MM.1S (cell line): ENCODE results near the gene CNKSR3.

ENCODE experiments used
- DNase-seq: peaks from one replicate; pipeline ENCODE4 v3.0.0-alpha.2; 2015
- H2AFZ ChIP-seq: fragments of 300-600 bp; sonication (generic); 2 replicates; pipeline ENCODE4 v1.6.0; 2016; ENCODE audit warnings: antibody characterized with exemption, low read length
- H3F3A ChIP-seq: fragments of 300-600 bp; sonication (generic); 2 replicates; pipeline ENCODE4 v1.6.1; 2016; ENCODE audit warnings: mild to moderate bottlenecking, antibody characterized with exemption, low read length, moderate library complexity, mixed read lengths; ENCODE audit not compliant: insufficient read depth
- H3K27ac ChIP-seq: fragments of 300-600 bp; sonication (generic); 2 replicates; pipeline ENCODE4 v1.5.1; 2016; ENCODE audit warnings: mild to moderate bottlenecking, low read length
- H3K27me3 ChIP-seq: fragments of 300-600 bp; sonication (generic); replicated peaks from 2 replicates; pipeline ENCODE4 v1.6.0; 2016; ENCODE audit warnings: low read length; ENCODE audit not compliant: insufficient read depth
- H3K36me3 ChIP-seq: fragments of 300-600 bp; sonication (generic); replicated peaks from 2 replicates; pipeline ENCODE4 v1.6.1; 2016; ENCODE audit warnings: mild to moderate bottlenecking, low read length, mixed read lengths; ENCODE audit not compliant: insufficient read depth
- H3K4me1 ChIP-seq: fragments of 300-600 bp; sonication (generic); 2 replicates; pipeline ENCODE4 v1.6.1; 2016; ENCODE audit warnings: low read length, mixed read lengths
- H3K4me2 ChIP-seq: fragments of 300-600 bp; sonication (generic); 2 replicates; pipeline ENCODE4 v1.6.0; 2016; ENCODE audit warnings: low read depth, low read length
- H3K4me3 ChIP-seq: fragments of 300-600 bp; sonication (generic); 2 replicates; pipeline ENCODE4 v1.5.1; 2016; ENCODE audit warnings: low read length, mixed read lengths
- H3K79me2 ChIP-seq: fragments of 300-600 bp; sonication (generic); 2 replicates; pipeline ENCODE4 v1.6.1; 2016; ENCODE audit warnings: mixed run types, low read length, mixed read lengths
- H3K9ac ChIP-seq: fragments of 300-600 bp; sonication (generic); 2 replicates; pipeline ENCODE4 v1.6.1; 2016; ENCODE audit warnings: low read length, mixed read lengths
- H3K9me2 ChIP-seq: fragments of 300-600 bp; sonication (generic); replicated peaks from 2 replicates; pipeline ENCODE4 v1.6.1; 2016; ENCODE audit warnings: mild to moderate bottlenecking, low read length, mixed read lengths; ENCODE audit not compliant: insufficient read depth
- H3K9me3 ChIP-seq: fragments of 300-600 bp; sonication (generic); replicated peaks from 2 replicates; pipeline ENCODE4 v1.6.1; 2016; ENCODE audit warnings: mild to moderate bottlenecking, low read length, mixed read lengths; ENCODE audit not compliant: insufficient read depth
- H4K20me1 ChIP-seq: fragments of 300-600 bp; sonication (generic); 2 replicates; pipeline ENCODE4 v1.6.1; 2016; ENCODE audit warnings: mild to moderate bottlenecking, low read length, moderate library complexity, mixed read lengths; ENCODE audit not compliant: insufficient read depth
- EZH2 ChIP-seq: fragments of 300-600 bp; sonication (generic); optimal IDR thresholded peaks from 2 replicates; pipeline ENCODE3; 2017; ENCODE audit warnings: low read depth, mild to moderate bottlenecking, antibody characterized with exemption, low read length, mixed read lengths
- EZH2phosphoT487 ChIP-seq: fragments of 300-600 bp; sonication (generic); IDR thresholded peaks from 2 replicates; pipeline ENCODE4 v1.6.1; 2018; ENCODE audit warnings: antibody characterized with exemption, low read length
- TF ChIP-seq, protein P1 (sequence below): fragments of 300-600 bp; sonication (generic); IDR thresholded peaks from 2 replicates; pipeline ENCODE4 v1.5.1; 2016; ENCODE audit warnings: antibody characterized with exemption, low read length, mixed read lengths

The CNKSR3 gene

DNA sequence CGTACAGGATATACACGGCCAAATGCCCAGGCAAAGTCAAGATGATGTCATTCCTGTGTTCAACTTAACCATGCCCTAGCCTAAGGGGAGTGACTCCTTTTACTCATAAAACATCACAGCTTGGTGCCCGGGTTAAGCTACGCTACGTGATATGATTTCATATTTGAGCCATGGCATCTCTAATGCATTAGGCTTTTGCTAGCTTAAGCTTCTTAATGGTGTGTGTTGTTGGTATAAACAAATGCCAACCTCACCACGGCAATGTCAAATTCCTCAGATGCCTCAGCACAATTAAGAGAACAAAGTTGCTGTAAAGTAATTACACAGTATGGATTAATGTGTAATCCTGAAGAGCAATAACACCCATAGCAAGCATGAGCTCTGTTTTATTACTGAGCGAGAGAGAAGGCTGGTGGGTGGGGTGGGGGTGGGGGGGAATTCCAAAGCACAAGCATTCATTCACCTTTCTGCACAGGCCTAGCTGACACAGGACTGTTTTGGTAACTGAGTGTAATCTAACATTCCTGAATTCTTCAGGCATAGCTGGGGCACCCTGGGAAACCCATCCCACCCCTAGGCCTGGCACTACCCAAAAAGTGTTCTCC is 44.7 kb upstream of the CNKSR3 start:
- H3K4me2 ChIP-seq, result no peak overlapping the region
- no peak for DNase-seq
- TF ChIP-seq EZH2phosphoT487 (no peak), EZH2 (no peak)
- TF ChIP-seq, protein P1, sequence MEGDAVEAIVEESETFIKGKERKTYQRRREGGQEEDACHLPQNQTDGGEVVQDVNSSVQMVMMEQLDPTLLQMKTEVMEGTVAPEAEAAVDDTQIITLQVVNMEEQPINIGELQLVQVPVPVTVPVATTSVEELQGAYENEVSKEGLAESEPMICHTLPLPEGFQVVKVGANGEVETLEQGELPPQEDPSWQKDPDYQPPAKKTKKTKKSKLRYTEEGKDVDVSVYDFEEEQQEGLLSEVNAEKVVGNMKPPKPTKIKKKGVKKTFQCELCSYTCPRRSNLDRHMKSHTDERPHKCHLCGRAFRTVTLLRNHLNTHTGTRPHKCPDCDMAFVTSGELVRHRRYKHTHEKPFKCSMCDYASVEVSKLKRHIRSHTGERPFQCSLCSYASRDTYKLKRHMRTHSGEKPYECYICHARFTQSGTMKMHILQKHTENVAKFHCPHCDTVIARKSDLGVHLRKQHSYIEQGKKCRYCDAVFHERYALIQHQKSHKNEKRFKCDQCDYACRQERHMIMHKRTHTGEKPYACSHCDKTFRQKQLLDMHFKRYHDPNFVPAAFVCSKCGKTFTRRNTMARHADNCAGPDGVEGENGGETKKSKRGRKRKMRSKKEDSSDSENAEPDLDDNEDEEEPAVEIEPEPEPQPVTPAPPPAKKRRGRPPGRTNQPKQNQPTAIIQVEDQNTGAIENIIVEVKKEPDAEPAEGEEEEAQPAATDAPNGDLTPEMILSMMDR, result no peak

DNA sequence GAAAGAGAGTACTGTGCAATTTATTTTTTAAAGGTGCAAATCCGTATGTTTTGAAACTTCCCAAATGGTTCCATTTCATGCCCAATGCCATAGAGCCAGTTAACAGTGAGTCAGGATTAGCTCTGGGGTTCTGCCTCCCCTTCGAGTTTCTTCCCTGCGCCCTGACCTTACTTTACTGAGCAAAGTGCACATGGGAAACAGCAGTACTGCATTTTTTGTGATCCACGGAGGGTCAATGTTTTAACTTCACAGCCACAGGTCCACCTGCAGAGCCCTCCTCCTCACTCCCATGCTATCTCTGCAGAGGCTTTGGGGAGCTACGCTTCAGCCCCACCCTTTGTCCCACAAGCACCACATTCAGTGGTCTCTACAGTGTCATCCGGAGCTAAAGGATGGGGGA is 44.0 kb upstream of the CNKSR3 start:
- H3K27ac ChIP-seq, result no peak overlapping the region

More for the DNA sequence above, 44.7 kb upstream of the CNKSR3 start:
- no peaks in the 10 kb centered on the region for H3K9me2 ChIP-seq
- H3K4me1 ChIP-seq, result no peaks in the 10 kb centered on the region
- H2AFZ ChIP-seq, result no peak overlapping the region
- H3K27ac ChIP-seq, result no peak overlapping the region
- no peaks in the 10 kb centered on the region for H3K27me3 ChIP-seq
- H3K9ac ChIP-seq, result no peak overlapping the region
- no peaks in the 10 kb centered on the region for H3K79me2 ChIP-seq
- no peaks in the 10 kb centered on the region for H4K20me1 ChIP-seq
- no peak overlapping the region for H3K4me3 ChIP-seq
- no peaks in the 10 kb centered on the region for H3K9me3 ChIP-seq
- H3F3A ChIP-seq, result no peaks in the 10 kb centered on the region
- no peaks in the 10 kb centered on the region for H3K36me3 ChIP-seq

GRCh38 chr6:154550779-154551178 is 40.3 kb upstream of the CNKSR3 start:
- Histone ChIP-seq H3K79me2 (no peaks in the 10 kb centered on the region), H3K4me2 (no peak overlapping the region), H3K9ac (no peak overlapping the region), H3K4me3 (no peak overlapping the region), H3K27ac (no peak overlapping the region), H3F3A (no peaks in the 10 kb centered on the region), H3K36me3 (no peaks in the 10 kb centered on the region), H3K27me3 (no peaks in the 10 kb centered on the region), H2AFZ (no peak overlapping the region), H3K9me2 (no peaks in the 10 kb centered on the region), H3K9me3 (no peaks in the 10 kb centered on the region), H3K4me1 (no peaks in the 10 kb centered on the region), H4K20me1 (no peaks in the 10 kb centered on the region)
- TF ChIP-seq EZH2phosphoT487 (no peak), EZH2 (no peak)
- TF ChIP-seq, protein P1, result no peak
- no peak for DNase-seq

More for the DNA sequence above, 44.0 kb upstream of the CNKSR3 start:
- no peak overlapping the region for H3K9ac ChIP-seq
- no peak overlapping the region for H2AFZ ChIP-seq
- no peaks in the 10 kb centered on the region for H3K36me3 ChIP-seq
- H3K4me2 ChIP-seq, result no peak overlapping the region
- H3F3A ChIP-seq, result no peaks in the 10 kb centered on the region
- H3K27me3 ChIP-seq, result no peaks in the 10 kb centered on the region
- TF ChIP-seq EZH2phosphoT487, result no peak
- TF ChIP-seq, protein P1, result no peak
- no peak for TF ChIP-seq EZH2
- H4K20me1 ChIP-seq, result no peaks in the 10 kb centered on the region
- H3K9me3 ChIP-seq, result no peaks in the 10 kb centered on the region
- no peaks in the 10 kb centered on the region for H3K9me2 ChIP-seq
- DNase-seq, result no peak
- no peaks in the 10 kb centered on the region for H3K79me2 ChIP-seq
- H3K4me3 ChIP-seq, result no peak overlapping the region
- H3K4me1 ChIP-seq, result no peaks in the 10 kb centered on the region
